ENCODE data around the gene MIB1.

- TF ChIP-seq MAX (IDR thresholded peaks at IDR 0.05) (no peak), ZFX (IDR thresholded peaks at IDR 0.05) (no peak), TCF7L2 (IDR thresholded peaks at IDR 0.05; ENCODE audit: borderline replicate concordance, extremely low read depth, insufficient read depth, insufficient read length) (no peak), JUND (IDR thresholded peaks at IDR 0.05) (no peak), POLR2AphosphoS5 (IDR thresholded peaks at IDR 0.05; ENCODE audit: low read depth, low read length) (no peak), POLR2A (IDR thresholded peaks at IDR 0.05; ENCODE audit: borderline replicate concordance, extremely low read depth, insufficient read depth, insufficient read length) (no peak), EGR1 (IDR thresholded peaks at IDR 0.05; ENCODE audit: low read depth) (no peak), YY1 (IDR thresholded peaks at IDR 0.05; ENCODE audit: extremely low read depth, insufficient replicate concordance, low read depth, low read length) (no peak), RAD21 (IDR thresholded peaks at IDR 0.05; ENCODE audit: low read depth) (no peak)
- TF ChIP-seq, protein P1, sequence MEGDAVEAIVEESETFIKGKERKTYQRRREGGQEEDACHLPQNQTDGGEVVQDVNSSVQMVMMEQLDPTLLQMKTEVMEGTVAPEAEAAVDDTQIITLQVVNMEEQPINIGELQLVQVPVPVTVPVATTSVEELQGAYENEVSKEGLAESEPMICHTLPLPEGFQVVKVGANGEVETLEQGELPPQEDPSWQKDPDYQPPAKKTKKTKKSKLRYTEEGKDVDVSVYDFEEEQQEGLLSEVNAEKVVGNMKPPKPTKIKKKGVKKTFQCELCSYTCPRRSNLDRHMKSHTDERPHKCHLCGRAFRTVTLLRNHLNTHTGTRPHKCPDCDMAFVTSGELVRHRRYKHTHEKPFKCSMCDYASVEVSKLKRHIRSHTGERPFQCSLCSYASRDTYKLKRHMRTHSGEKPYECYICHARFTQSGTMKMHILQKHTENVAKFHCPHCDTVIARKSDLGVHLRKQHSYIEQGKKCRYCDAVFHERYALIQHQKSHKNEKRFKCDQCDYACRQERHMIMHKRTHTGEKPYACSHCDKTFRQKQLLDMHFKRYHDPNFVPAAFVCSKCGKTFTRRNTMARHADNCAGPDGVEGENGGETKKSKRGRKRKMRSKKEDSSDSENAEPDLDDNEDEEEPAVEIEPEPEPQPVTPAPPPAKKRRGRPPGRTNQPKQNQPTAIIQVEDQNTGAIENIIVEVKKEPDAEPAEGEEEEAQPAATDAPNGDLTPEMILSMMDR (IDR thresholded peaks at IDR 0.05 in 2 of 3, conservative IDR thresholded peaks at IDR 0.05 in 1 of 3; ENCODE audit: borderline replicate concordance in 1 of 3, insufficient read depth in 1 of 3, low read depth in 2 of 3, low read length in 2 of 3) = no peak
- TF ChIP-seq, protein P2, sequence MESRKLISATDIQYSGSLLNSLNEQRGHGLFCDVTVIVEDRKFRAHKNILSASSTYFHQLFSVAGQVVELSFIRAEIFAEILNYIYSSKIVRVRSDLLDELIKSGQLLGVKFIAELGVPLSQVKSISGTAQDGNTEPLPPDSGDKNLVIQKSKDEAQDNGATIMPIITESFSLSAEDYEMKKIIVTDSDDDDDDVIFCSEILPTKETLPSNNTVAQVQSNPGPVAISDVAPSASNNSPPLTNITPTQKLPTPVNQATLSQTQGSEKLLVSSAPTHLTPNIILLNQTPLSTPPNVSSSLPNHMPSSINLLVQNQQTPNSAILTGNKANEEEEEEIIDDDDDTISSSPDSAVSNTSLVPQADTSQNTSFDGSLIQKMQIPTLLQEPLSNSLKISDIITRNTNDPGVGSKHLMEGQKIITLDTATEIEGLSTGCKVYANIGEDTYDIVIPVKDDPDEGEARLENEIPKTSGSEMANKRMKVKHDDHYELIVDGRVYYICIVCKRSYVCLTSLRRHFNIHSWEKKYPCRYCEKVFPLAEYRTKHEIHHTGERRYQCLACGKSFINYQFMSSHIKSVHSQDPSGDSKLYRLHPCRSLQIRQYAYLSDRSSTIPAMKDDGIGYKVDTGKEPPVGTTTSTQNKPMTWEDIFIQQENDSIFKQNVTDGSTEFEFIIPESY (IDR thresholded peaks at IDR 0.05; ENCODE audit: extremely low read depth, insufficient replicate concordance, low read length) = no peak
Observed at GRCh38 chr18:21820811-21821143, 80.2 kb downstream of the MIB1 start.

Data from HCT116 (cell line).